IPS-NIHi7 (cell line): ENCODE measurements around the gene CUL1.

ENCODE experiments used
- DNase-seq: peaks from one replicate; pipeline ENCODE4 v3.0.0; 2012; ENCODE audit warnings: mixed read lengths; ENCODE audit errors: extremely low spot score

Gene CUL1

GRCh38 chr7:148850564-148850963 lies 151.9 kb downstream of the CUL1 start:
- DNase-seq, result no peak
